Measurements from ENCODE around the gene ARHGEF39.

The ARHGEF39 gene

DNA sequence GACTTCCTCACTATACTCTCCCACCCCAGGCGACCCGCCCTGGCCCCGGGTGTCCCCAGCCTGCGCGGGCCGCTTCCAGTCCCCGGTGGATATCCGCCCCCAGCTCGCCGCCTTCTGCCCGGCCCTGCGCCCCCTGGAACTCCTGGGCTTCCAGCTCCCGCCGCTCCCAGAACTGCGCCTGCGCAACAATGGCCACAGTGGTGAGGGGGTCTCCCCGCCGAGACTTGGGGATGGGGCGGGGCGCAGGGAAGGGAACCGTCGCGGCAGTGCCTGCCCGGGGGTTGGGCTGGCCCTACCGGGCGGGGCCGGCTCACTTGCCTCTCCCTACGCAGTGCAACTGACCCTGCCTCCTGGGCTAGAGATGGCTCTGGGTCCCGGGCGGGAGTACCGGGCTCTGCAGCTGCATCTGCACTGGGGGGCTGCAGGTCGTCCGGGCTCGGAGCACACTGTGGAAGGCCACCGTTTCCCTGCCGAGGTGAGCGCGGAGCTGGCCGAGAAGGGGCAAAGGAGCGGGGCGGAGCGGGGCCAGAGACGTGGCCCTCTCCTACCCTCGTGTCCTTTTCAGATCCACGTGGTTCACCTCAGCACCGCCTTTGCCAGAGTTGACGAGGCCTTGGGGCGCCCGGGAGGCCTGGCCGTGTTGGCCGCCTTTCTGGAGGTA lies 10.9 kb upstream of the ARHGEF39 start:
- TF ChIP-seq POLR2A (IDR thresholded peaks at IDR 0.05; ENCODE audit: extremely low read depth, insufficient read length): no peak
- TF ChIP-seq MYC (IDR thresholded peaks at IDR 0.05; ENCODE audit: low read depth, low read length): no peak
- TF ChIP-seq, protein P1, sequence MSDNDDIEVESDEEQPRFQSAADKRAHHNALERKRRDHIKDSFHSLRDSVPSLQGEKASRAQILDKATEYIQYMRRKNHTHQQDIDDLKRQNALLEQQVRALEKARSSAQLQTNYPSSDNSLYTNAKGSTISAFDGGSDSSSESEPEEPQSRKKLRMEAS (IDR thresholded peaks at IDR 0.05; ENCODE audit: low read depth, low read length): no peak
- TF ChIP-seq, protein P2, sequence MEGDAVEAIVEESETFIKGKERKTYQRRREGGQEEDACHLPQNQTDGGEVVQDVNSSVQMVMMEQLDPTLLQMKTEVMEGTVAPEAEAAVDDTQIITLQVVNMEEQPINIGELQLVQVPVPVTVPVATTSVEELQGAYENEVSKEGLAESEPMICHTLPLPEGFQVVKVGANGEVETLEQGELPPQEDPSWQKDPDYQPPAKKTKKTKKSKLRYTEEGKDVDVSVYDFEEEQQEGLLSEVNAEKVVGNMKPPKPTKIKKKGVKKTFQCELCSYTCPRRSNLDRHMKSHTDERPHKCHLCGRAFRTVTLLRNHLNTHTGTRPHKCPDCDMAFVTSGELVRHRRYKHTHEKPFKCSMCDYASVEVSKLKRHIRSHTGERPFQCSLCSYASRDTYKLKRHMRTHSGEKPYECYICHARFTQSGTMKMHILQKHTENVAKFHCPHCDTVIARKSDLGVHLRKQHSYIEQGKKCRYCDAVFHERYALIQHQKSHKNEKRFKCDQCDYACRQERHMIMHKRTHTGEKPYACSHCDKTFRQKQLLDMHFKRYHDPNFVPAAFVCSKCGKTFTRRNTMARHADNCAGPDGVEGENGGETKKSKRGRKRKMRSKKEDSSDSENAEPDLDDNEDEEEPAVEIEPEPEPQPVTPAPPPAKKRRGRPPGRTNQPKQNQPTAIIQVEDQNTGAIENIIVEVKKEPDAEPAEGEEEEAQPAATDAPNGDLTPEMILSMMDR (IDR thresholded peaks at IDR 0.05; ENCODE audit: low read depth, low read length): no peak
- no peak for DNase-seq (ENCODE audit: low read depth)
- H3K4me3 ChIP-seq (ENCODE audit: low read depth, low read length): no peak overlapping the region

DNA sequence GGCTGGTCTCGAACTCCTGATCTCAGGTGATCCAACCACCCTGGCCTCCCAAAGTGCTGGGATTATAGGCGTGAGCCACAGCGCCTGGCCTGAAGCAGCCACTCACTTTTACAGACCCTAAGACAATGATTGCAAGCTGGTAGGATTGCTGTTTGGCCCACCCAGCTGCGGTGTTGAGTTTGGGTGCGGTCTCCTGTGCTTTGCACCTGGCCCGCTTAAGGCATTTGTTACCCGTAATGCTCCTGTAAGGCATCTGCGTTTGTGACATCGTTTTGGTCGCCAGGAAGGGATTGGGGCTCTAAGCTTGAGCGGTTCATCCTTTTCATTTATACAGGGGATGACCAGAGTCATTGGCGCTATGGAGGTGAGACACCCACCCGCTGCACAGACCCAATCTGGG lies 10.2 kb upstream of the ARHGEF39 start:
- no peak for DNase-seq (ENCODE audit: low read depth)
- no peak overlapping the region for H3K4me3 ChIP-seq (ENCODE audit: low read depth, low read length)
- TF ChIP-seq, protein P1 (IDR thresholded peaks at IDR 0.05; ENCODE audit: low read depth, low read length): no peak
- TF ChIP-seq POLR2A (IDR thresholded peaks at IDR 0.05; ENCODE audit: extremely low read depth, insufficient read length) (no peak), MYC (IDR thresholded peaks at IDR 0.05; ENCODE audit: low read depth, low read length) (no peak)
- TF ChIP-seq, protein P2 (IDR thresholded peaks at IDR 0.05; ENCODE audit: low read depth, low read length): no peak

DNA sequence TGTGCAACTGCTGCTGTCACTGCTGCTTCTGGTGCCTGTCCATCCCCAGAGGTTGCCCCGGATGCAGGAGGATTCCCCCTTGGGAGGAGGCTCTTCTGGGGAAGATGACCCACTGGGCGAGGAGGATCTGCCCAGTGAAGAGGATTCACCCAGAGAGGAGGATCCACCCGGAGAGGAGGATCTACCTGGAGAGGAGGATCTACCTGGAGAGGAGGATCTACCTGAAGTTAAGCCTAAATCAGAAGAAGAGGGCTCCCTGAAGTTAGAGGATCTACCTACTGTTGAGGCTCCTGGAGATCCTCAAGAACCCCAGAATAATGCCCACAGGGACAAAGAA lies 9.0 kb upstream of the ARHGEF39 start:
- no peak overlapping the region for H3K4me3 ChIP-seq (ENCODE audit: low read depth, low read length)
- TF ChIP-seq POLR2A (IDR thresholded peaks at IDR 0.05; ENCODE audit: extremely low read depth, insufficient read length) (no peak), MYC (IDR thresholded peaks at IDR 0.05; ENCODE audit: low read depth, low read length) (no peak)
- TF ChIP-seq, protein P1 (IDR thresholded peaks at IDR 0.05; ENCODE audit: low read depth, low read length): no peak
- TF ChIP-seq, protein P2 (IDR thresholded peaks at IDR 0.05; ENCODE audit: low read depth, low read length): no peak
- no peak for DNase-seq (ENCODE audit: low read depth)

DNA sequence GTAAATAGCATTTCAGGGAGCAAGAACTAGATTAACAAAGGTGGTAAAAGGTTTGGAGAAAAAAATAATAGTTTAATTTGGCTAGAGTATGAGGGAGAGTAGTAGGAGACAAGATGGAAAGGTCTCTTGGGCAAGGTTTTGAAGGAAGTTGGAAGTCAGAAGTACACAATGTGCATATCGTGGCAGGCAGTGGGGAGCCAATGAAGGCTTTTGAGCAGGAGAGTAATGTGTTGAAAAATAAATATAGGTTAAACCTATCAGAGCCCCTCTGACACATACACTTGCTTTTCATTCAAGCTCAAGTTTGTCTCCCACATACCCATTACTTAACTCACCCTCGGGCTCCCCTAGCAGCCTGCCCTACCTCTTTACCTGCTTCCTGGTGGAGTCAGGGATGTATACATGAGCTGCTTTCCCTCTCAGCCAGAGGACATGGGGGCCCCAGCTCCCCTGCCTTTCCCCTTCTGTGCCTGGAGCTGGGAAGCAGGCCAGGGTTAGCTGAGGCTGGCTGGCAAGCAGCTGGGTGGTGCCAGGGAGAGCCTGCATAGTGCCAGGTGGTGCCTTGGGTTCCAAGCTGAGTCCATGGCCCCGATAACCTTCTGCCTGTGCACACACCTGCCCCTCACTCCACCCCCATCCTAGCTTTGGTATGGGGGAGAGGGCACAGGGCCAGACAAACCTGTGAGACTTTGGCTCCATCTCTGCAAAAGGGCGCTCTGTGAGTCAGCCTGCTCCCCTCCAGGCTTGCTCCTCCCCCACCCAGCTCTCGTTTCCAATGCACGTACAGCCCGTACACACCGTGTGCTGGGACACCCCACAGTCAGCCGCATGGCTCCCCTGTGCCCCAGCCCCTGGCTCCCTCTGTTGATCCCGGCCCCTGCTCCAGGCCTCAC lies 8.4 kb upstream of the ARHGEF39 start, which contains the start of gene CA9:
CA9 (plus strand) TSS at position 797 of the 893 bp plus-strand sequence; CDS start at position 829, 32 bp downstream.
- TF ChIP-seq MYC (IDR thresholded peaks at IDR 0.05; ENCODE audit: low read depth, low read length) (no peak), POLR2A (IDR thresholded peaks at IDR 0.05; ENCODE audit: extremely low read depth, insufficient read length) (no peak)
- TF ChIP-seq, protein P2 (IDR thresholded peaks at IDR 0.05; ENCODE audit: low read depth, low read length): no peak
- TF ChIP-seq, protein P1 (IDR thresholded peaks at IDR 0.05; ENCODE audit: low read depth, low read length): no peak
- no peak within 1 kb of the TSS for H3K4me3 ChIP-seq (ENCODE audit: low read depth, low read length)
- no peak for DNase-seq (ENCODE audit: low read depth)

DNA sequence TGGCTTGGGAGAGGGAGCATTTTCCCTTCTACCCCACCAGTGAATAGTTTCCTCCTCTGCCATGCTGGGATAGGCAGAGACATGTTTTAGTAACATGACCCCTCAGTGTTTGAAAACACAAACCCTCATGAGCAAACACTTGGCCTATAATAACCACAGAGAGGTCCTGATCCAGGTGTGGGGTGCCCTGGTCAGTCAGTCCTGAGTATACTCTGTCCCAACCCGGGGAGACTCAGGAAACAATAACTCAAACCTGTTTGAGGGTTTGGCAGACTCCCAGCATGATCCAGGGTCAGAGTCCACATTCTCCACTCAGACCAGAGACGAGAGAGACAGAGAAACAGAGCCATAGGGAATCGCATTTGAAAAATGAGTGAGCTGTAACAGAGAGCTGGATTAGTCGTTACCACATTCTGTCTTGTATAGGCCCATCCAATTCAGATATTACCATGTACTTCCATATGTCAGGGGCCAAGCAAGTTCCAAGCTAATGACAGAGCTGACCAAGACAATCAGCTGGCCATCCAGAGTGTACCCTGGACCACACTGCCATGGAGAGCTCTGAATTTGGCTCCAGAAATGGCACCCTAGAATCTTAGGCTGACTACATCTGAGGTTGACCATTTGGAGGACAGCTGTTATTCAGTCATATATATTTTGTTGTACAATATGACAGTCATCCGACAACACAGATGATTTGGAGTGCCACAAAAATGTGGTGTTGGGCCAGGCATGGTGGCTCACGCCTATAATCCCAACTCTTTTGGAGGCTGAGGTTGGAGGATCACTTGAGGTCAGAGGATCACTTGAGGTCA lies 4.5 kb upstream of the ARHGEF39 start:
- H3K4me3 ChIP-seq (ENCODE audit: low read depth, low read length): no peak overlapping the region
- TF ChIP-seq MYC (IDR thresholded peaks at IDR 0.05; ENCODE audit: low read depth, low read length) (no peak), POLR2A (IDR thresholded peaks at IDR 0.05; ENCODE audit: extremely low read depth, insufficient read length) (no peak)
- TF ChIP-seq, protein P1 (IDR thresholded peaks at IDR 0.05; ENCODE audit: low read depth, low read length): no peak
- TF ChIP-seq, protein P2 (IDR thresholded peaks at IDR 0.05; ENCODE audit: low read depth, low read length): no peak
- DNase-seq (ENCODE audit: low read depth): no peak
